ENCODE data around the gene NFIA.

DNA sequence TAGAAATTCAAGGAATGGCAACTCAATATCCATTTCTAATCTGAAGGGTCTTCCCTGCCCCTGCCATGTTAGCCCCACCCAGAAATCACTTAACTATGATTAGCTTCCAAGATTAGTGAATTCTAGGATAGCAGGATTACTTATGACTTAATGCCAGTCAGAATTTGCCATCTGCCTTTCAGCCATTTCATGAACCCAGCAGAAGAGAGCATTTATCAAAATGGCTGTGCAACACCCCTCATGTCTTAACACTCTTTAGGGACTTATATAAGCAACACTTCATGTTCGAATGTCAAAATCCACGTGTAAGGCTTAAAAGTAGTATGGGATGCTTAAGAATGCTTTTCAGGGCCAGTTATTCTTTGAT, 288.5 kb downstream of the NFIA start:
- no peak for TF ChIP-seq EZH2 (IDR thresholded peaks at IDR 0.05; ENCODE audit: borderline replicate concordance, low read depth, low read length, poor library complexity, severe bottlenecking)
- TF ChIP-seq, protein P1, sequence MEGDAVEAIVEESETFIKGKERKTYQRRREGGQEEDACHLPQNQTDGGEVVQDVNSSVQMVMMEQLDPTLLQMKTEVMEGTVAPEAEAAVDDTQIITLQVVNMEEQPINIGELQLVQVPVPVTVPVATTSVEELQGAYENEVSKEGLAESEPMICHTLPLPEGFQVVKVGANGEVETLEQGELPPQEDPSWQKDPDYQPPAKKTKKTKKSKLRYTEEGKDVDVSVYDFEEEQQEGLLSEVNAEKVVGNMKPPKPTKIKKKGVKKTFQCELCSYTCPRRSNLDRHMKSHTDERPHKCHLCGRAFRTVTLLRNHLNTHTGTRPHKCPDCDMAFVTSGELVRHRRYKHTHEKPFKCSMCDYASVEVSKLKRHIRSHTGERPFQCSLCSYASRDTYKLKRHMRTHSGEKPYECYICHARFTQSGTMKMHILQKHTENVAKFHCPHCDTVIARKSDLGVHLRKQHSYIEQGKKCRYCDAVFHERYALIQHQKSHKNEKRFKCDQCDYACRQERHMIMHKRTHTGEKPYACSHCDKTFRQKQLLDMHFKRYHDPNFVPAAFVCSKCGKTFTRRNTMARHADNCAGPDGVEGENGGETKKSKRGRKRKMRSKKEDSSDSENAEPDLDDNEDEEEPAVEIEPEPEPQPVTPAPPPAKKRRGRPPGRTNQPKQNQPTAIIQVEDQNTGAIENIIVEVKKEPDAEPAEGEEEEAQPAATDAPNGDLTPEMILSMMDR (conservative IDR thresholded peaks at IDR 0.05; ENCODE audit: low read depth, low read length), result no peak
